Islet of Langerhans (tissue), 1 donor: Measurements from ENCODE around the gene C6orf58.
"Not testable (repeated sequence)": the region's sequence is repeated elsewhere in the genome, so short reads cannot be mapped to it uniquely, and the experiment has no call there.

ENCODE experiments used
- FAIRE-seq: peaks from one replicate; lab custom pipeline; 2011; peaks lifted over from hg19 to GRCh38; lab: Jason Lieb, UNC

Gene C6orf58

DNA sequence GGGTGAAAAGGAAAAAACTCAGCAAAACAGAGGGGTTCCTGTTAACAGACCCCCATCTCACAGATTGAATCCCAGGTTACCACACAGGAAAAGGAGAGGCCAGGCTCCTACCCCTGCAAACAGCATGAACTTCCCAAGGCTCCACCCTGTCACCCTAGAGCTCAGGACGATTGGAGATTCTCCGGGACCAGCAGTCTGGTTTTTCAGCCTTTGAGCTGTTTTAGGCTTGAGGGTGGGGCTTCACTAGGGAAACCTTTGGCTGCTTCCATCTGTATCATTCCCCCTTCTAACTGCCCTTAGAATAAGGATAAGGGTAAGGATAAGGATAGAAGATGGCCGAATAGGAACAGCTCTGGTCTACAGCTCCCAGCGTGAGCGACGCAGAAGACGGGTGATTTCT is 16.0 kb downstream of the C6orf58 start:
- FAIRE-seq = no peak

DNA sequence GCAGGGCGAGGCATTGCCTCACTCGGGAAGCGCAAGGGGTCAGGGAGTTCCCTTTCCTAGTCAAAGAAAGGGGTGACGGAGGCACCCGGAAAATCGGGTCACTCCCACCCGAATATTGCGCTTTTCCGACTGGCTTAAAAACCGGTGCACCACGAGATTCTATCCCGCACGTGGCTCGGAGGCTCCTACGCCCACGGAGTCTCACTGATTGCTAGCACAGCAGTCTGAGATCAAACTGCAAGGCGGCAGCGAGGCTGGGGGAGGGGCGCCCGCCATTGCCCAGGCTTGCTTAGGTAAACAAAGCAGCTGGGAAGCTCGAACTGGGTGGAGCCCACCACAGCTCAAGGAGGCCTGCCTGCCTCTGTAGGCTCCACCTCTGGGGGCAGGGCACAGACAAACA is 16.5 kb downstream of the C6orf58 start:
- FAIRE-seq = not testable (repeated sequence)

DNA sequence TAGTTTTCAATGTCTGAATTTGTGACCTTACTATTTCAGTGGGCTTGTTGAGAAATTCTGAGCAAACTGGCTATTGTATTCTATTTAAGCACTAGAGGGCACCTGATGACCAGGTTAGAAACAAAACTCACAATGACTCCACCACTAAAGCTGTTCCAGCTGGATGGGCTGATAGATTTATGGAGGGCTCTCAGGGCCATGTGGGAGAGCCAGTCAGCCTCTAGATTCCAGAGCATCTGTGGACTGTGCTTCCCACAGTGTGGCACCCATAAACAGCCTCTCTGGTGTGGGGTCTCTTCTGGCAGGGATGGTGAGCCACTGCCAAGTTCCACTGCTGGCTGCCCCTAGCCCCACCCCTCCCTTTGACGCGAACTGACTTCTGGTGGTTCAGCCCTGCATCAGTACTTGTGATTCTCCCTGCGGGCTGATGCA is 29.2 kb downstream of the C6orf58 start:
- no peak for FAIRE-seq

- FAIRE-seq = no peak
Measured at GRCh38 chr6:127608554-127609270, 31.7 kb downstream of the C6orf58 start.

DNA sequence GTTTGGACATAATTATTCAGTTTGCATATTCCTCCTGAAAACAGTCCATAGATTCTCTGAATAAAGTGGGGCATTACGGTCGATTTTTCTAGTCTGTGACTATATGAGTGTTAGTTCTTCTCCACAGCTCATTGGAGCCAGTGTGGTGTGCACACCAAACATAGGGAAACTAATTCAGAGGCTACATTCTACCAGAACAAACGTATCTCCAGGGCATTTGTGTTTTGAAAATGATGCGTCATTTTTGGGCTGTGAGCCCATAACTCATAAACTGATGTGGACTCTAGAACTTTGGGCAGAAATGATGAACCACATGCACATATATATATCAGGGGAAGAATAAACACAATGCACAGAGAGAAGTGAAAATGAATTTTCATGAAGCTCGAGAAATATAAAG is 41.8 kb downstream of the C6orf58 start:
- no peak for FAIRE-seq

GRCh38 chr6:127630800-127631199 is 53.8 kb downstream of the C6orf58 start:
- no peak for FAIRE-seq

- FAIRE-seq = no peak
Measured at GRCh38 chr6:127634178-127634577, 57.2 kb downstream of the C6orf58 start.

DNA sequence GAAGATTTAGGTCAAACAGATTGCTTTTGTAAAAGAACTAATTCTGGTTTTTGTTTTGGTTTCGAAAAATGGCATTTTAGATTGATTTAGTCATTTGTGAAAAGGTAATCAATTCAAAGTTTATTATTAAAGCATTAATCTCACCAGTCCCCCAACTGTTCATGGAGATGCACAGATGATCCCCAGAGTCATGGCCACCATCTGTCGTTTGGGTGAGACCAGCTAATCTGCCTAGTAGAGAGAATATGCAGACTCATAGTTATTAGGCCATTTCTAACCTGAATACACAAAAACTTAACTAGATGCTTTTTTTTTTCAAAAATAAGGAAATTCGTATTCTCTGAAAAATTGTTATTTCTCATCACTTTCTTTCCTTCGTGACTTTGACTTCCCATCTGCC is 58.1 kb downstream of the C6orf58 start:
- FAIRE-seq = no peak

- FAIRE-seq = no peak
Measured at GRCh38 chr6:127637830-127638409, 60.9 kb downstream of the C6orf58 start.
